Spleen (tissue), 11 donors: ENCODE data around the gene CCAR1. TPM values are rescaled to one million over a fixed set of nuclear protein-coding genes. Genes with fewer than 3 reads are reported as not detected.
"Not testable (repeated sequence)": the region's sequence is repeated elsewhere in the genome, so short reads cannot be mapped to it uniquely, and the experiment has no call there.

Source experiments
- DNase-seq: peaks from one replicate; pipeline ENCODE4 v3.0.0-alpha.2; 2020
- H3K27ac ChIP-seq, 8 donors: fragments of 200-600 bp; sonication (generic) in 7 of 8; 1 replicate in 4 of 8; 2 replicates in 4 of 8; pipeline versions ENCODE4 v1.5.0 to v1.8.0; 2016 to 2021; ENCODE audit warnings: inconsistent platforms in 4 of 8, mild to moderate bottlenecking in 4 of 8, moderate library complexity in 1 of 8
- H3K27me3 ChIP-seq, 7 donors: fragments of 200-600 bp; sonication (generic) in 6 of 7; replicated peaks in 1 of 7; 1 replicate in 4 of 7; 2 replicates in 3 of 7; pipeline versions ENCODE4 v1.5.0 to v1.8.0; 2016 to 2021; ENCODE audit warnings: inconsistent platforms in 3 of 7, mild to moderate bottlenecking in 1 of 7
- H3K36me3 ChIP-seq, 6 donors: fragments of 200-600 bp; sonication (generic) in 5 of 6; 1 replicate in 4 of 6; 2 replicates in 2 of 6; pipeline versions ENCODE4 v1.5.0 to v1.8.0; 2016 to 2021; ENCODE audit warnings: inconsistent platforms in 2 of 6
- H3K4me1 ChIP-seq, 6 donors: fragments of 200-600 bp; sonication (generic) in 5 of 6; 1 replicate in 3 of 6; 2 replicates in 3 of 6; pipeline versions ENCODE4 v1.5.0 to v1.8.0; 2016 to 2021; ENCODE audit warnings: inconsistent platforms in 3 of 6
- H3K4me3 ChIP-seq, 8 donors: fragments of 200-600 bp; sonication (generic) in 7 of 8; 1 replicate in 4 of 8; 2 replicates in 4 of 8; pipeline versions ENCODE4 v1.5.0 to v1.8.0; 2016 to 2021; ENCODE audit warnings: inconsistent platforms in 4 of 8, mild to moderate bottlenecking in 4 of 8, moderate library complexity in 2 of 8
- H3K9me3 ChIP-seq, 8 donors: fragments of 200-600 bp; sonication (generic) in 7 of 8; 1 replicate in 4 of 8; 2 replicates in 4 of 8; pipeline versions ENCODE4 v1.5.0 to v1.8.0; 2016 to 2021; ENCODE audit warnings: inconsistent platforms in 4 of 8
- CTCF ChIP-seq, 11 experiments: fragments of 200-600 bp in 7 of 11; fragments of 450-650 bp in 4 of 11; sonication (generic) in 4 of 11; IDR thresholded peaks in 8 of 11; conservative IDR thresholded peaks in 3 of 11; 1 replicate in 7 of 11; 2 replicates in 4 of 11; pipeline versions ENCODE4 v1.4.0 to v1.8.0; 2016 to 2021; ENCODE audit warnings: antibody characterized with exemption in 11 of 11, inconsistent platforms in 4 of 11, mild to moderate bottlenecking in 1 of 11
- POLR2A ChIP-seq, 3 donors: fragments of 450-650 bp; IDR thresholded peaks; one replicate each; pipeline ENCODE4 v1.5.1; 2017; ENCODE audit warnings: antibody characterized with exemption in 3 of 3, mild to moderate bottlenecking in 1 of 3
- POLR2AphosphoS5 ChIP-seq, 3 donors: sonication (generic); formaldehyde crosslinking; IDR thresholded peaks; one replicate each; pipeline ENCODE4 v1.5.1; 2017; ENCODE audit warnings: antibody characterized with exemption in 3 of 3
- WGBS, 5 donors: extraction: QIAGEN DNeasy Blood & Tissue Kit in 3 of 5; methylation state at CpG; one replicate each; pipeline versions ENCODE4 v1.1.5 to v1.1.7; 2013 to 2018; 5-methylcytosine and 5-hydroxymethylcytosine counted together
- intact Hi-C: fragments of 100-400 bp; cut with DNase I; formaldehyde crosslinking; loops from one replicate; pipeline ENCODE4 v1.15.0; 2023; ENCODE audit warnings: low total_unique reads
- polyA plus RNA-seq, 3 donors: library from polyadenylated mRNA; stranded (reverse); fragments of 200-250 nt; gene quantifications; one replicate each; pipeline ENCODE4 v1.2.1, GENCODE V29; 2013
- total RNA-seq, 7 donors: library from RNA; depleted of rRNA in 3 of 7; stranded (reverse); fragments of >200 nt in 3 of 7; fragmentation: NEBNext Ultra II Directional in 4 of 7; extraction: Animal tissue kit (Norgen Biotek cat#: 25700) in 4 of 7; gene quantifications; one replicate each; pipeline versions ENCODE4 v1.1.0 to v1.2.1, GENCODE V29; 2016 to 2021
- donor health status: healthy with polysubstance abuse.
- donor health status: DM: no; HTN: no; CAD: no; lungs with moderate emphysema.
- donor health status: DM: no; HTN: no; CAD: no.
- donor health status: Bipolar disorder and iron deficiency.
- donor health status: healthy.
- donor health status: DM: no; HTN: no; CAD: no.
- donor health status: DM: yes; HTN: yes; CAD: no.

Gene CCAR1
- total and polyA plus RNA-seq, 10 donors, result 37.4 to 83.6 (median 64.5) TPM

DNA sequence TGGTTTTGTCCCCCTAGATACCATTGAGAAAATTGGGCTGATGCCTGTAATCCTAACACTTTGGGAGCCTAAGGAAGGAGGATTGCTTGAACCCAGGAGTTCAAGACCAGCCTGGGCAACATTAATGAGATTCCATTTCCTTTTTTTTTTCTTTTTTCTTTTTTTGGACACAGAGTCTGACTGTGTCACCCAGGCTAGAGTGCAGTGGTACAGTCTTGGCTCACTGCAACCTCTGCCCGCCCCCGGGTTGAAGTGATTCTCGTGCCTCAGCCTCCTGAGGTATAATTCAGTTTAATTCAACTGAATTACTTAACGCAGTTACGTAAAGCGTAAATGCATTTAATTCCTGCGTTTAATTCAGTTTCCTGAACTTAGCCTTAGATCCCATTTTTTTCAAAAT, 13.3 kb downstream of the CCAR1 start:
- H3K4me3 ChIP-seq, result no peak overlapping the region
- TF ChIP-seq POLR2A (IDR thresholded peaks at IDR 0.05) (no peak), CTCF (IDR thresholded peaks at IDR 0.05 in 8 of 11, conservative IDR thresholded peaks at IDR 0.05 in 3 of 11) (no peak), POLR2AphosphoS5 (IDR thresholded peaks at IDR 0.05) (no peak)
- DNase-seq, result no peak
- intact Hi-C loops, result no loop called here
- peaks cover 0 to 8% (median 0%) of the 10 kb centered on the region in 6 donors for H3K4me1 ChIP-seq
- peaks cover 0 to 100% (median 88%) of the 10 kb centered on the region in 6 donors for H3K36me3 ChIP-seq
- 91 to 96% (median 93%) methylated on average over 7 of the region's 7 CpGs for WGBS, 5 donors
- no peaks in the 10 kb centered on the region for H3K27me3 ChIP-seq
- H3K9me3 ChIP-seq, result no peaks in the 10 kb centered on the region
- H3K27ac ChIP-seq, result no peak overlapping the region

GRCh38 chr10:68735119-68735518, 14.1 kb downstream of the CCAR1 start:
- no peaks in the 10 kb centered on the region for H3K9me3 ChIP-seq
- H3K27ac ChIP-seq, result no peak overlapping the region
- no peak overlapping the region for H3K4me3 ChIP-seq
- H3K27me3 ChIP-seq, result no peaks in the 10 kb centered on the region
- peaks cover 0 to 8% (median 0%) of the 10 kb centered on the region in 6 donors for H3K4me1 ChIP-seq
- intact Hi-C loops, result no loop called here
- H3K36me3 ChIP-seq, result peaks cover 0 to 100% (median 85%) of the 10 kb centered on the region in 6 donors
- DNase-seq, result no peak
- TF ChIP-seq POLR2A (IDR thresholded peaks at IDR 0.05) (no peak), POLR2AphosphoS5 (IDR thresholded peaks at IDR 0.05) (no peak), CTCF (IDR thresholded peaks at IDR 0.05 in 8 of 11, conservative IDR thresholded peaks at IDR 0.05 in 3 of 11) (no peak)
- WGBS, 5 donors, result 74 to 87% (median 78%) methylated on average over 6 of the region's 6 CpGs

DNA sequence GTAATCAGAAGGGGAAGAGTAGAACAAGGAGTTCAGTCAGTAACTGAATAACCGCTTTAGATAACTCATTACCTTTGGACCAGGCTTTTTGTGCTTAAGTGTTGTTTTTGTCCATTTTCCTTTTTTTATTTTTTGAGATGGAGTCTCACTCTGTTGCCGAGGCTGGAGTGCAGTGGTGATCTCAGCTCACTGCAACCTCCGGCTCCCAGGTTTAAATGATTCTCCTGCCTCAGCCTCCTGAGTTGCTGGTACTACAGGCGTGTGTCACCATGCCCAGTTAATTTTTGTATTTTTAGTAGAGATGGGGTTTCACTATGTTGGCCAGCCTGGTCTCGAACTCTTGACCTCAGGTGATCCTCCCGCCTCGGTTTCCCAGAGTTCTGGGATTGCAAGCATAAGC, 14.7 kb downstream of the CCAR1 start:
- H3K4me1 ChIP-seq, H3K27me3 ChIP-seq, intact Hi-C loops, DNase-seq, H3K27ac ChIP-seq, H3K9me3 ChIP-seq, H3K4me3 ChIP-seq: not testable (repeated sequence)
- peaks cover 0 to 100% (median 82%) of the 10 kb centered on the region in 6 donors for H3K36me3 ChIP-seq
- WGBS, 5 donors, result 81 to 100% (median 83%) methylated on average over 6 to 7 of the region's 7 CpGs

DNA sequence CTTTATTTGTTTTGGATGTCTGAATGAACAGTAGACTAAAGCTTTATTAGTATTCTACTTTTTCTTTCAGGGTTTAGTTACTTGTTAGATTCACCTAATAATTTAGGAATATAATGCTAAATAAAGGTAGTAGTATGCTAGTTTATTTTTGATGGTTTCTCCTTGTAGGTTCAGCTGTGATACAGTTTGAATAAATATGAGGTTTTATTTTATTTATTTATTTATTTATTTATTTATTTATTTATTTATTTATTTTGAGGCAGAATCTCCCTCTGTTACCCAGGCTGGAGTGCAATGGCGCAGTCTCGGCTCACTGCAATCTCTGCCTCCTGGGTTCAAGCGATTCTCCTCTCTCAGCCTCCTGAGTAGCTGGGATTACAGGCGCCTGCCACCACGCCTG, 19.6 kb downstream of the CCAR1 start:
- H3K9me3 ChIP-seq, DNase-seq, H3K27ac ChIP-seq, H3K4me1 ChIP-seq, H3K4me3 ChIP-seq, intact Hi-C loops, H3K27me3 ChIP-seq: not testable (repeated sequence)
- H3K36me3 ChIP-seq, result peaks cover 0 to 100% (median 88%) of the 10 kb centered on the region in 6 donors
- 95 to 99% (median 97%) methylated on average over 5 of the region's 5 CpGs for WGBS, 5 donors

- intact Hi-C loops, result no loop called here
- 77 to 89% (median 79%) methylated on average over 6 of the region's 6 CpGs for WGBS, 5 donors
Observed at GRCh38 chr10:68742397-68742796, 21.4 kb downstream of the CCAR1 start.

More at GRCh38 chr10:68742397-68742796, 21.4 kb downstream of the CCAR1 start:
- no peak for TF ChIP-seq POLR2A (IDR thresholded peaks at IDR 0.05)
- no peak for TF ChIP-seq CTCF (IDR thresholded peaks at IDR 0.05 in 8 of 11, conservative IDR thresholded peaks at IDR 0.05 in 3 of 11)
- no peak for TF ChIP-seq POLR2AphosphoS5 (IDR thresholded peaks at IDR 0.05)
- no peaks in the 10 kb centered on the region for H3K4me1 ChIP-seq
- H3K27ac ChIP-seq, result no peak overlapping the region
- DNase-seq, result no peak
- no peaks in the 10 kb centered on the region for H3K27me3 ChIP-seq
- no peaks in the 10 kb centered on the region for H3K9me3 ChIP-seq
- no peak overlapping the region for H3K4me3 ChIP-seq
- peaks cover 0 to 100% (median 91%) of the 10 kb centered on the region in 6 donors for H3K36me3 ChIP-seq
